ENCODE measurements around the gene TAX1BP3. TPM values are rescaled to one million over a fixed set of nuclear protein-coding genes. Genes with fewer than 3 reads are reported as not detected.

Gene TAX1BP3
- total RNA-seq, 1 donor from 2014 or later = 15.1 TPM

DNA sequence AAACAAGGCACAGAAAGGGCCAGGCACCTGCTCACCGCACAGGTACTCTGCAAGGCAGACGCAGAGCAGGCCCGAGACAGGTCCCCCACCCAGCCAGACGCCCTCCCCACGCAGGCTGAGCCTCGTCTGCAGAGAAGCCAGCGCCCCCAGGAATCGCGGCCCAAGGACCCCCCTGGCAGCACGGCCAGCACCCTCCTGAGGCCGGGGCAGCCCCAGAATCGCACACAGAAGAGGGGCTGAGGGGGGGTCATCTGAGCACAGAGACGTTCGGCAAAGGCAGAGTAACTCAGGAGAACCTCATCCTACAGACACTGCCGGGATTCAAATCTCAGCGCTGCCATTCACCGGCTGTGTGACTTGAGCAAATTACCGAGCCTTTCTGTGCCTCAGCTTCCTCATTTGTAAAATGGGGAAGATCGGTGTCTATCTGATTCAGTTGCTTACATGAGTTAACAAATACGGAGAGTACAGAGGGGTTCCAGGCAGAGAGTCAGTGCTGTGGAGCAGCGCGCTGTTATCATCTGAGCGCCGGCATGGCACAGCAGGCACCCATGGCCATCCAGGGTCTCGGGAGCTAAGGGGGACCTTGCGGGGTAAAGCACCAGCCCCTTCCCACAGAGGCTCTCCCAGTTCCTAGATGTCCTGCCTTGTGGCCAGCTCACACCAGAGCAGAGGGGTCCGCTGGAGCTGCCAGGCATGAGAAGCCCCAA is 10.6 kb upstream of the TAX1BP3 start:
- no peak for DNase-seq
- no peak for TF ChIP-seq CTCF (IDR thresholded peaks at IDR 0.05)
- Mint-ChIP-seq H3K4me3 (no peak overlapping the region), H3K9me3 (no peaks in the 10 kb centered on the region), H3K4me1 (peaks cover 30% of the 10 kb centered on the region), H3K36me3 (ENCODE audit: low read depth) (peaks cover 71% of the 10 kb centered on the region), H3K27me3 (no peaks in the 10 kb centered on the region), H3K27ac (peak overlapping the region; percentile 18)
- intact Hi-C loops (cut with micrococcal nuclease) = no loop called here
- ATAC-seq (ENCODE audit: low read depth) = no peak
- POLR2A ChIA-PET = interaction anchor here (0.7 to 2.6 kb wide), 9 partner anchors 10 to 53 kb away, joined by 3 to 7 read pairs (median 5); partner anchors contain the start of genes EMC6 and TAX1BP3
- CTCF ChIA-PET = interaction anchor here (0.7 to 1.1 kb wide), 3 partner anchors 53 to 149 kb away, joined by 3 to 5 read pairs (median 4); no protein-coding TSS in a partner anchor

DNA sequence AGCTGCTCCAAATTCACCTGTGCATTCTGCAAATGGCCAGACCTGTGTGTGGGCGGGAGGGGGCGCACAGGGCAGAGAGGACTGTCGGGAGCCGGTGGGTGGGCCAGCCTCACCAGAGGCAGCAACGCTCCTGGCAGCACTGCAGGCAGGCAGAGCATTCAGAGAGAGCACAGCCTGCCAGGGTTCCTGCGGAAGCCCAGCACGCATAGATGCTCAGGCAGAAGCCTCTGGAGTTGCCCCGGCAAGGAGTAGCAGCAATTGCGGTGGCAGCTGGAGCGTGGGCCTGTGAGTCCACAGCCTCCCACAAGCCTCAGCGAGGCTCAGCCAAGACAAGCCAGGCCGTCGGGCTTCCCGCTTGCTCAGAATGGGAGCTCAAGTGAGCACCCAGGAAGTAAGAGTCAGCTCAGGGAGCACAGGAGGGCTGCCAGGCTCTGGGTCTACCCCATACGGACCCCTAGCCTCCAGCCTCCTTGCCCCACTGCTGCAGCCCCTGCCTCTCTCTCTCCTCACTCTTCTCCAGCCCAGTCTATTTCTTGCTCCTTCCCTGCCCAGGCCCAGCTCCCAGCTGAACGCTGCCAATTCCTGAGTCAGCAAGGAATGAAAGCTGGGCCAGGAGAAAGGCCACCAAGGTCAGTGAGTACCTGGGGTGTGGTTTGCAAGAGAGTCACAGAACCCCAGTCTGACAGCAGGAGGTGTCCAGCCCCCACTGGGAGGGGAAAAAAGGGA is 9.9 kb upstream of the TAX1BP3 start:
- CTCF ChIA-PET = interaction anchor here (0.7 to 2.2 kb wide), 4 partner anchors 13 to 149 kb away, joined by 4 to 8 read pairs (median 5); no protein-coding TSS in a partner anchor
- no peak overlapping the region for H3K4me3 Mint-ChIP-seq

GRCh38 chr17:3675886-3676285 is 7.5 kb upstream of the TAX1BP3 start:
- intact Hi-C loops (cut with micrococcal nuclease) = no loop called here
- H3K4me1 Mint-ChIP-seq = peaks cover 4% of the 10 kb centered on the region
- ChIA-PET POLR2A (interaction anchor here (0.6 to 2.3 kb wide), 4 partner anchors 18 to 170 kb away, joined by 4 to 6 read pairs (median 4); partner anchors contain the start of gene NCBP3), CTCF (no interaction called here)
- no peak for DNase-seq
- H3K4me3 Mint-ChIP-seq = no peak overlapping the region
- TF ChIP-seq CTCF (IDR thresholded peaks at IDR 0.05) = no peak
- H3K9me3 Mint-ChIP-seq = no peaks in the 10 kb centered on the region
- H3K27ac Mint-ChIP-seq = peak overlapping the region; percentile 35
- peaks cover 67% of the 10 kb centered on the region for H3K36me3 Mint-ChIP-seq (ENCODE audit: low read depth)
- H3K27me3 Mint-ChIP-seq = no peaks in the 10 kb centered on the region
- ATAC-seq (ENCODE audit: low read depth) = no peak

More for the DNA sequence above, 9.9 kb upstream of the TAX1BP3 start:
- H3K27me3 Mint-ChIP-seq = no peaks in the 10 kb centered on the region
- H3K4me1 Mint-ChIP-seq = peaks cover 23% of the 10 kb centered on the region
- no peak for DNase-seq
- POLR2A ChIA-PET = interaction anchor here (0.6 to 2.6 kb wide), 11 partner anchors 9 to 82 kb away, joined by 3 to 7 read pairs (median 4); partner anchors contain the start of genes EMC6 and TAX1BP3
- H3K9me3 Mint-ChIP-seq = no peaks in the 10 kb centered on the region
- no peak for TF ChIP-seq CTCF (IDR thresholded peaks at IDR 0.05)
- intact Hi-C loops (cut with micrococcal nuclease) = no loop called here
- H3K27ac Mint-ChIP-seq = peak overlapping the region; percentile 50
- no peak for ATAC-seq (ENCODE audit: low read depth)
- H3K36me3 Mint-ChIP-seq (ENCODE audit: low read depth) = peaks cover 66% of the 10 kb centered on the region

- H3K9me3 Mint-ChIP-seq = no peaks in the 10 kb centered on the region
- no peak for DNase-seq
- intact Hi-C loops (cut with micrococcal nuclease) = no loop called here
- H3K27me3 Mint-ChIP-seq = no peaks in the 10 kb centered on the region
- H3K36me3 Mint-ChIP-seq (ENCODE audit: low read depth) = peaks cover 55% of the 10 kb centered on the region
- ChIA-PET POLR2A (interaction anchor here (1.0 kb wide), 2 partner anchors 10 to 19 kb away, joined by 3 to 9 read pairs; no protein-coding TSS in a partner anchor), CTCF (no interaction called here)
- H3K4me1 Mint-ChIP-seq = peaks cover 11% of the 10 kb centered on the region
- TF ChIP-seq CTCF (IDR thresholded peaks at IDR 0.05) = no peak
- peak overlapping the region; percentile 61 for H3K27ac Mint-ChIP-seq
- no peak for ATAC-seq (ENCODE audit: low read depth)
- H3K4me3 Mint-ChIP-seq = no peak overlapping the region
These were observed 4.2 kb upstream of the TAX1BP3 start for GRCh38 chr17:3672571-3672970.

- no peaks in the 10 kb centered on the region for H3K9me3 Mint-ChIP-seq
- no peak for TF ChIP-seq CTCF (IDR thresholded peaks at IDR 0.05)
- ChIA-PET POLR2A (interaction anchor here (0.8 to 4.3 kb wide), 8 partner anchors 8 to 296 kb away, joined by 3 to 22 read pairs (median 4); partner anchors contain the start of genes CTNS, NCBP3 and SHPK), CTCF (interaction anchor here (0.9 kb wide), 1 partner anchor 22 kb away, joined by 3 read pairs; no protein-coding TSS in a partner anchor)
- H3K27ac Mint-ChIP-seq = peak overlapping the region; percentile 92
- intact Hi-C loops (cut with micrococcal nuclease) = no loop called here
- DNase-seq (no peak), ATAC-seq (ENCODE audit: low read depth) (no peak)
- H3K27me3 Mint-ChIP-seq = no peaks in the 10 kb centered on the region
- H3K36me3 Mint-ChIP-seq (ENCODE audit: low read depth) = peaks cover 35% of the 10 kb centered on the region
- H3K4me3 Mint-ChIP-seq = peak overlapping the region; percentile 95
- H3K4me1 Mint-ChIP-seq = peaks cover 21% of the 10 kb centered on the region
These were observed 1.2 kb upstream of the TAX1BP3 start for GRCh38 chr17:3669548-3669947.

Data from activated B cell treated with CpG ODN at 0.5 μM for 24 hours (primary cell).